Measurements from ENCODE around the gene LRP2BP. TPM values are rescaled to one million over a fixed set of nuclear protein-coding genes. Genes with fewer than 3 reads are reported as not detected.

Gene LRP2BP
- total RNA-seq, 3 donors from 2014 or later (not counting 1 experiment from before 2014, with no cell fraction given) = 1.7 to 2.4 (median 2.2) TPM

DNA sequence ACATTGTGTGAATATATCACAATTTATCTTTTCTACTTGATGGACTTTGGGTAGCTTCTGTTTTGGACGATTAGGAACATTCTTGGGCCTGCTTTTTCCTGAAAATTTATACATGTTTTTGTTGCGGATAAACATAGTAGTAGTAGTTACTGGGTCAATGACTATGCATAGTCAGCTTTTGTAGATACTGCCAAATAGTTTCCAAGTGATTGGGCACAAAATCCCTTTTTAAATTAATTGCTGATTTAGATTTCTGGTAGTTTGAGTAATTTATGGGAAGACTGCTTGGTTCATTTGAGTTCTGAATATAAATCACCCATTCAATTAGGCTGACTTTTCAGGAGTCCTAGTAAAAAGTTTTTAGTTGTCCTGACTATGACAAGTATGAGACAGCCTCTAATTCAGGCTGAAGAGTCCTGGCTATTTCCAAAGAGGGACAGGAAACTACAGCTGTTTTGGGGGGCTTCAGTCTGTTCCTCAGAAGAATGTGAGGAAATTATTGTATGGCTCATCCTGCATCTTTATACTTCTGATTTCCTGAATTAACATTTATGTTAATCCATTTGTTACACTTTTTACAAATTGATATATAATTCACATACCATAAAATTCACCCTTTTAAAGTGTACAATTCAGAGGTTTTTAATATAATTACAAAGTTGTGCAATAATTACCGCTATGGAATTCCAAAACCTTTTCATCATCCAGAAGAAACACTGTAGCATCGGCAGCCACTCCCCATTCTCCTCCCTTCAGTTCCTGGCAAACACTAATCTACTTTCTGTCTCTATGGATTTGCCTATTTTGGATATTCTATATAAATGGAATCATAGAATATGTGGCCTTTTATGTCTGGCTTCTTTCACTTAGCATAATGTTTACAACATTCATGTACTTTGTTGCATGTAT is 14.2 kb downstream of the LRP2BP start:
- Histone ChIP-seq H3K4me1 (ENCODE audit: control insufficient read depth, insufficient read depth, low read length) (peaks cover 3% of the 10 kb centered on the region), H3K27me3 (ENCODE audit: control insufficient read depth, insufficient read depth, low read length) (peaks cover 2% of the 10 kb centered on the region), H3K27ac (ENCODE audit: low read length) (no peak overlapping the region), H3K9me3 (ENCODE audit: control insufficient read depth, insufficient read depth, low read length) (no peaks in the 10 kb centered on the region), H3K36me3 (ENCODE audit: control insufficient read depth, insufficient read depth, low read length) (no peaks in the 10 kb centered on the region), H3K4me3 (ENCODE audit: low read length) (no peak overlapping the region)
- intact Hi-C loops (cut with micrococcal nuclease) = no loop called here
- ATAC-seq = no peak
- no peaks in the 10 kb centered on the region for H3K9me3 Mint-ChIP-seq
- peaks cover 10 to 11% of the 10 kb centered on the region in 2 donors for H3K4me1 Mint-ChIP-seq
- TF ChIP-seq, protein P1, sequence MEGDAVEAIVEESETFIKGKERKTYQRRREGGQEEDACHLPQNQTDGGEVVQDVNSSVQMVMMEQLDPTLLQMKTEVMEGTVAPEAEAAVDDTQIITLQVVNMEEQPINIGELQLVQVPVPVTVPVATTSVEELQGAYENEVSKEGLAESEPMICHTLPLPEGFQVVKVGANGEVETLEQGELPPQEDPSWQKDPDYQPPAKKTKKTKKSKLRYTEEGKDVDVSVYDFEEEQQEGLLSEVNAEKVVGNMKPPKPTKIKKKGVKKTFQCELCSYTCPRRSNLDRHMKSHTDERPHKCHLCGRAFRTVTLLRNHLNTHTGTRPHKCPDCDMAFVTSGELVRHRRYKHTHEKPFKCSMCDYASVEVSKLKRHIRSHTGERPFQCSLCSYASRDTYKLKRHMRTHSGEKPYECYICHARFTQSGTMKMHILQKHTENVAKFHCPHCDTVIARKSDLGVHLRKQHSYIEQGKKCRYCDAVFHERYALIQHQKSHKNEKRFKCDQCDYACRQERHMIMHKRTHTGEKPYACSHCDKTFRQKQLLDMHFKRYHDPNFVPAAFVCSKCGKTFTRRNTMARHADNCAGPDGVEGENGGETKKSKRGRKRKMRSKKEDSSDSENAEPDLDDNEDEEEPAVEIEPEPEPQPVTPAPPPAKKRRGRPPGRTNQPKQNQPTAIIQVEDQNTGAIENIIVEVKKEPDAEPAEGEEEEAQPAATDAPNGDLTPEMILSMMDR (IDR thresholded peaks at IDR 0.05) = no peak
- no peaks in the 10 kb centered on the region for H3K36me3 Mint-ChIP-seq
- 94% methylated on average over 2 of the region's 4 CpGs for WGBS (ENCODE audit: insufficient coverage)
- DNase-seq = no peak
- no peak overlapping the region for H3K27ac Mint-ChIP-seq
- peaks cover 23 to 39% of the 10 kb centered on the region in 2 donors for H3K27me3 Mint-ChIP-seq (ENCODE audit: low read depth in 2 of 2)
- no peak overlapping the region for H3K4me3 Mint-ChIP-seq

DNA sequence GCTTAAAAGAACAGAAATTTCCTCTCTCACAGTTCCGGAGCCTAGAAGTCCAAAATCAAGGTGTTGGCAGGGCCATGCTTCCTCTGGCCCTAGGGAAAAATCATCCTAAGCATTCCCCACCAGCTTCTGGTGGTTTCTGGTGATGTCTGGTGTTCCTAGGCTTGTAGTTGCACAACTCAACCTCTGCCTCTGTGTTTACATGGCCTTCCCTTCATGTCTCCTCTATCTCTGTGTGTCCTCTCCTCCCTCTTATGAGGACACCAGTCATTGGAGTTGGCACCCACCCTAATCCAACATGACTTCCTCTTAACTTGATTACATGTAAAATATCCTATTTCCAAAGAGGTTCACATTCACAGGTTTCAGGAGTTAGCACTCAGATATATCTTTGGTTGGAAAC is 15.4 kb downstream of the LRP2BP start:
- WGBS (ENCODE audit: insufficient coverage) = 100% methylated on average over 1 of the region's 1 CpG
- Histone ChIP-seq H3K9me3 (ENCODE audit: control insufficient read depth, insufficient read depth, low read length) (no peaks in the 10 kb centered on the region), H3K4me1 (ENCODE audit: control insufficient read depth, insufficient read depth, low read length) (peaks cover under 1% of the 10 kb centered on the region), H3K36me3 (ENCODE audit: control insufficient read depth, insufficient read depth, low read length) (no peaks in the 10 kb centered on the region), H3K27ac (ENCODE audit: low read length) (no peak overlapping the region), H3K4me3 (ENCODE audit: low read length) (no peak overlapping the region), H3K27me3 (ENCODE audit: control insufficient read depth, insufficient read depth, low read length) (no peaks in the 10 kb centered on the region)
- TF ChIP-seq, protein P1 (IDR thresholded peaks at IDR 0.05) = no peak
- no peak for DNase-seq
- Mint-ChIP-seq H3K27ac (no peak overlapping the region), H3K9me3 (no peaks in the 10 kb centered on the region), H3K4me3 (no peak overlapping the region), H3K4me1 (peaks cover 10 to 11% of the 10 kb centered on the region in 2 donors), H3K27me3 (ENCODE audit: low read depth in 2 of 2) (peaks cover 16 to 31% of the 10 kb centered on the region in 2 donors), H3K36me3 (no peaks in the 10 kb centered on the region)
- intact Hi-C loops (cut with micrococcal nuclease) = no loop called here
- ATAC-seq = no peak

DNA sequence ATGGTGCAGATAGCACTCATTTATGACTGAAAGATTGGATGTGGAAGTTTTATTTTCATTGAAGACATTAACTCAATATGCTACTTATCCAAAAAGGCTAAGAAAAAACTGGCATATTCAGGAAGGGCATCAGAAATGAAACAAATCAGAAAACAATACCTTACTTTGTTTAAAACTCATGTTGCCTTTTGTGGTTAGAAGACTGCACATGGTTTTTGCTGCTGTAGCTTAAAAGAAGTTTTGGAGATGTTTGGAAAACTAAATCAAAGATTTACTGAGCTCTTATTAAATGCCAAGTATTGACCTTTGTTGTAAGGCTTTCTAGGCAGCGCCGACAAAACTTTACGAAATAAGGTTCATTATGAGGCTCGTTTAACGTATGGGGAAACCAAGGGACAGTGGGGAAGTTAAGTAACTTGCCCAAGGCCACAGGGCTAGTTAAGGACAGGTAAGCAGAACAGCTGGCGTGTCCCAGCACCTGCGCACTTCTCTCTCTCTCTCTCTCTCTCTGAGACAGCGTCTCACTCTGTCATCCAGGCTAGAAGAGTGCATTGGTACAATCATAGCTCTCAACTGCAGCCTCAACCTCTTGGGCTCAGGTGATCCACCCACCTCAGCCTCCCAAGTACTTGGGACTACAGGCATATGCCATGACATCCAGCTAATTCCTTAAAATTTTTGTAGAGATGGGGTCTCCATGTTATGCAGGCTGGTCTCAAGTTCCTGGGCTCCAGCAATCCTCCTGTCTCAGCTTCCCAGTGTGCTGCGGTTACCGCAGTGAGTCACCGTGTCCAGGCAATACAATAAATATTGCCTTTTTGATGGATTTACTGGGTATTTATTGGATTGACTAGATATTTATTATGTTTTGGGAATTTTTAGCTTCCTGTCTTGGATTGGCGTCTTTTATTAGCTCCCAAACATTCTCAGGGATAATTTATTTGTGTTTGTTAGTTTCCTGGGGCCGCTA is 16.1 kb downstream of the LRP2BP start:
- H3K4me3 ChIP-seq (ENCODE audit: low read length) = no peak overlapping the region
- no peaks in the 10 kb centered on the region for H3K36me3 Mint-ChIP-seq
- no peaks in the 10 kb centered on the region for H3K9me3 ChIP-seq (ENCODE audit: control insufficient read depth, insufficient read depth, low read length)
- no peak overlapping the region for H3K4me3 Mint-ChIP-seq
- 95% methylated on average over 11 of the region's 13 CpGs for WGBS (ENCODE audit: insufficient coverage)
- H3K27ac ChIP-seq (ENCODE audit: low read length) = no peak overlapping the region
- H3K4me1 ChIP-seq (ENCODE audit: control insufficient read depth, insufficient read depth, low read length) = no peaks in the 10 kb centered on the region
- ATAC-seq (no peak), DNase-seq (no peak)
- no peaks in the 10 kb centered on the region for H3K27me3 ChIP-seq (ENCODE audit: control insufficient read depth, insufficient read depth, low read length)
- peaks cover 11 to 24% of the 10 kb centered on the region in 2 donors for H3K27me3 Mint-ChIP-seq (ENCODE audit: low read depth in 2 of 2)
- H3K4me1 Mint-ChIP-seq = peaks cover 4 to 7% of the 10 kb centered on the region in 2 donors
- no peaks in the 10 kb centered on the region for H3K36me3 ChIP-seq (ENCODE audit: control insufficient read depth, insufficient read depth, low read length)
- no peak overlapping the region for H3K27ac Mint-ChIP-seq
- TF ChIP-seq, protein P1 (IDR thresholded peaks at IDR 0.05) = no peak
- intact Hi-C loops (cut with micrococcal nuclease) = no loop called here
- no peaks in the 10 kb centered on the region for H3K9me3 Mint-ChIP-seq

Measured in natural killer cell (primary cell).